DLD1 (cell line): Measurements from ENCODE around the gene PIEZO1.
"Not testable (repeated sequence)": the region's sequence is repeated elsewhere in the genome, so short reads cannot be mapped to it uniquely, and the experiment has no call there.

Experiments
- in situ Hi-C: cut with HindIII; loops from 2 replicates; pipeline ENCODE4 v1.10.0; 2017; ENCODE audit warnings: low sequenced_read_pairs

The PIEZO1 gene

GRCh38 chr16:88804552-88805339 lies 19.7 kb upstream of the PIEZO1 start:
- in situ Hi-C loops: no loop called here

- in situ Hi-C loops: no loop called here
These were observed 19.1 kb upstream of the PIEZO1 start for GRCh38 chr16:88804173-88804551.

GRCh38 chr16:88803264-88803987 lies 18.4 kb upstream of the PIEZO1 start, which contains the start of gene CDT1:
Gene CDT1, plus strand, starts transcription at chr16:88803789. Its CDS starts 43 bp downstream, at chr16:88803832.
- in situ Hi-C loops: no loop called here

GRCh38 chr16:88800277-88800592 lies 15.2 kb upstream of the PIEZO1 start:
- in situ Hi-C loops: no loop called here

- in situ Hi-C loops: no loop called here
These were observed 14.7 kb upstream of the PIEZO1 start for GRCh38 chr16:88799569-88800276.

- in situ Hi-C loops: no loop called here
These were observed 13.9 kb upstream of the PIEZO1 start for GRCh38 chr16:88798772-88799455.

GRCh38 chr16:88798073-88798472 lies 13.1 kb upstream of the PIEZO1 start:
- in situ Hi-C loops: no loop called here

GRCh38 chr16:88796278-88796677 lies 11.3 kb upstream of the PIEZO1 start:
- in situ Hi-C loops: no loop called here

GRCh38 chr16:88793251-88793954 lies 8.4 kb upstream of the PIEZO1 start:
- in situ Hi-C loops: no loop called here

DNA sequence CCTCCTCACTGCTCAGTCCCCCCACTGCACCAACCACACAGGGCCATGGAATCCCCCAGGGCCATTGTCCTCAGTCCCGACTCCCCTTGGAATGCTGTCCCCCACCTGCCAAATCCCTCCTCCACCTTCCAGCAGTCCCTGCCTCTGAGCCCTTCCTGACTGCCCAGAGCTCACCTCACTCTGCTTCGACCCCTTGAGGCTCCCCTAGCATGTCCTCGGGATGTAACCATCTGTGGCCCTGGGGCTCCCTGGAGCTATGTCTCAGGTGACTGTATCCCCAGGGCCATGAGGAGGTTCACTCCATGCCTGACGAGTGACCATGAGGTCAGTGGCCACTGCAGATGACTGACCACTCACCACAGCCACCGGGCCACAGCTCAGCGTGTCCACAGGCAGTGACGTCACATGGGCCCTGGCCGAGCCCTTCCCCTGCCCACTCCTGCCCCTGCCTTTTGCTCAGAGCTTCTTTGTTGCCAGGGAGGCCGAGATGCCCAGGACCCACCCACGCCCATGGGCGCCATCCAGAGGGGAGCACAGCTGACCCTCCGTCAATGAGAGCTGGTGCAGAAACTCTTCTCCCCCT lies 7.7 kb upstream of the PIEZO1 start:
- in situ Hi-C loops: no loop called here

- in situ Hi-C loops: no loop called here
These were observed 7.1 kb upstream of the PIEZO1 start for GRCh38 chr16:88792078-88792550.

- in situ Hi-C loops: no loop called here
These were observed 5.5 kb upstream of the PIEZO1 start for GRCh38 chr16:88790312-88791211.

- in situ Hi-C loops: no loop called here
These were observed 4.6 kb upstream of the PIEZO1 start for GRCh38 chr16:88789594-88789993.

DNA sequence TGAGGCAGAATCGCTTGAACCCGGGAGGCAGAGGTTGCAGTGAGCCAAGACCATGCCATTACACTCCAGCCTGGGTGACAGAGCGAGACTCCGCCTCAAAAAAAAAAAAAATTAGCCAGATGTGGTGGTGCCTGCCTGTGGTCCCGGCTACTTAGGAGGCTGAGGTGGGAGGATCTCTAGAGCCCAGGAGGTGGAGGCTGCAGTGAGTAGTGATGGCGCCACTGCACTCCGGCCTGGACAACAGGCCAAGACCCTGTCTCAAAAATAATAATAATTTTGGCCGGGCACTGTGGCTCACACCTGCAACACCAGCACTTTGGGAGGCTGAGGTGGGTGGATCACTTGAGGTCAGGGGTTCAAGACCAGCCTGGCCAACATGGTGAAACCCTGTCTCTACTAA lies 3.7 kb upstream of the PIEZO1 start:
- in situ Hi-C loops: not testable (repeated sequence)

DNA sequence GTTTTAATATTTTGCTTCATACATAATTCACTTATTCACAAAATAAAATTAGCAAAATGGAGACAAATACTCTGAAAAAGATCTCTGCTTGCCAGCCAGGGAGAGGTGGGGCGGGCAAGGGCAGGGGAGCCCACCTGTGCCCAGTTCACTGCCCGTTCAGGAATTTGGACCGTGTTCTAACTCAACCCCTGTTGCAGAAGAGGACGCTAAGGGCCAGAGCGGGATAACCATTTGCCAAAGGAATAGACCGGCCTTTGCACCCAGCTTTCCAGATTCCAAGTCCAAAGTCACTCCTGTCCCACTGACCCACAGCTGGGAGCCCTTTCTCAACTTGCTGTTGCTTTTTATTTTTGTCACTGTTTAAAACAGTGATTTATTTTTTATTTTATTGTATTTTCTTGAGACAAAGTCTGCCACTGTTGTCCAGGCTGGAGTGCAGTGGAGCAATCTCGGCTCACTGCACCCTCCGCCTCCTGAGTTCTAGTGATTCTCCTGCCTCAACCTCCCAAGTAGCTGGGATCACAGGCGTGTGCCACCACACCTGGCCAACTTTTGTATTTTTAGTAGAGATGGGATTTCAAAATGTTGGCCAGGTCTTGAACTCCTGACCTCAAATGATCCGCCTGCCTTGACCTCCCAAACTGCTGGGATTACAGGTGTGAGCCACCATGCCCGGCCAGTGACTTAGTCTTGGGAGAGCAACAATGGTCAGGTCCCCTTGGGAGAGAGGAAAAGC lies 2.7 kb upstream of the PIEZO1 start:
- in situ Hi-C loops: no loop called here

GRCh38 chr16:88784856-88785105 lies 239 bp downstream of the PIEZO1 start:
- in situ Hi-C loops: no loop called here

DNA sequence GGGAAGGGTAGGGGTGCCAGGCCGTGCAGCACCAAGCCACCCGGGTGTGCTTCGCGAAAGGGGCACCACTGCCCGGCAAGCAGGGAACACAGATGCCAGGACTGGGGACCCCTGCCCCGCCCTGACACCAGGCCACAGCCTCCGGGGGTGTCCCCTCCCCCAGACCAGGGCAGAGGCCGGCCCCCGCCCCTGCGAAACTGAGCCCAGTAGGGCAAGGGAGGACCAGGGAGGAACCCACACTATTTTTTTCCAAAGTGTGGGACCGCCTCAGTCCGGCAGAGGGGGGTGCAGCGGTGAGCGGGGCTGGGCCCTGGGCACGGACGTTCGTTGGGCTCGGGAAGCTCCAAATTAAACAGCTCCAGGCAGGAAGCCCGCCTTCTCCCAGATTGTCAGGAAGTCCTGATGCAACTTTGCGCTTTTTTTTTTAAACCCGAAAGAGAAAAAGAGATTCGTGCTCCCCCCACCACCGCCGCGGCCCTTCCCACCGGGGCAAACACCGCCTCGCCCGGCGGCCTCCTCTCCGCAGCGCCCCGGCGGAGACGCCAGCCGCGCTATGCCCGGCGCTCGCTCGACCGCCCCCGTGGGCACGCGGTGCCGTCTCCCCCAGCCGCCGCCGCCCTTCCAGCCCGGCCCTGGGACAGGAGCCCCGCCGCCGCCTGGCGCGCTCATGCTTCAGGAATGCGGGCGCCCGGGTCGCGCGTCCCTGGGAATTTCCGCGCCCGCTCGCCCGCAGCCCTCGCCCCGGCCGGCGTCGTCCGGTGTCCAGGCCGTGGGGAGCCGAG lies 755 bp downstream of the PIEZO1 start:
- in situ Hi-C loops: no loop called here
